ENCODE measurements around the gene PDCD7. TPM values are rescaled to one million over a fixed set of nuclear protein-coding genes. Genes with fewer than 3 reads are reported as not detected.

PDCD7 gene
- polyA plus RNA-seq, 1 of the 3 experiments (the other 2 are of a cell fraction), result 15.3 TPM

DNA sequence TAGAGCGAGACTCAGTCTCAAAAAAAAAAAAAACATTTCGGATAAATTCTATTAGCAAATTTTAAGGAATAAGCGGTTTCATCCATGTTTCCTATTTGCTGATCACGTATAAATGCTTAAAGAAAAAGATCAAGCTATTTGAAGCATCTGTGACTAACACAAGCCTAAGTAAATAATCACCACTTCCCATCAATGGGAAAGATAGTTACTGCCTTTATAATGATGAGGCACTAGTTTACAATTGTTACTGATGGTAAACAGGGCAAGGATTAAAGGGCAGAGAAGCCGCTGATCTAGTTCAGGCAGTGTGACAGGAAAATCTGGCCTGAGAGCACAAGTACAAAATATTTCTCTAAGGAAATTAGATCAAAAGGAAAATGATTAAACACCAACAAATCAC lies 37.8 kb upstream of the PDCD7 start:
- H3K36me3 ChIP-seq (replicated peaks in 1 of 2; ENCODE audit: control insufficient read depth in 1 of 2, insufficient read depth in 2 of 2, low read length in 1 of 2), result peaks cover 11 to 62% of the 10 kb centered on the region in 2 experiments
- no peak overlapping the region for H3K4me3 ChIP-seq (ENCODE audit: low read depth in 2 of 2, low read length in 1 of 2)
- TF ChIP-seq MXI1 (IDR thresholded peaks at IDR 0.05; ENCODE audit: low read depth, low read length) (no peak), EZH2phosphoT487 (IDR thresholded peaks at IDR 0.05; ENCODE audit: borderline replicate concordance, low read depth) (no peak)
- H3K79me2 ChIP-seq (ENCODE audit: insufficient read depth), result peaks cover 69% of the 10 kb centered on the region
- DNase-seq, result no peak
- peaks cover 6% of the 10 kb centered on the region for H3F3A ChIP-seq (replicated peaks; ENCODE audit: insufficient read depth)
- H4K20me1 ChIP-seq (ENCODE audit: insufficient read depth), result no peaks in the 10 kb centered on the region
- H3K27me3 ChIP-seq (ENCODE audit: insufficient read depth), result no peaks in the 10 kb centered on the region
- H3K9me3 ChIP-seq, result no peaks in the 10 kb centered on the region
- ChIA-PET POLR2A (no interaction called here), CTCF (interaction anchor here (1.0 kb wide), 1 partner anchor 110 kb away, joined by 3 read pairs; no protein-coding TSS in a partner anchor)
- no peak overlapping the region for H3K4me2 ChIP-seq
- no peaks in the 10 kb centered on the region for H3K4me1 ChIP-seq (ENCODE audit: control insufficient read depth in 1 of 2, insufficient read depth in 2 of 2, low read depth in 1 of 2, low read length in 1 of 2)
- no peak overlapping the region for H2AFZ ChIP-seq (ENCODE audit: low read depth)
- H3K9me2 ChIP-seq, result no peaks in the 10 kb centered on the region
- no peak overlapping the region for H3K9ac ChIP-seq
- H3K27ac ChIP-seq (ENCODE audit: low read depth in 2 of 2, low read length in 1 of 2), result no peak overlapping the region
- 90% methylated on average over 5 of the region's 5 CpGs for WGBS (ENCODE audit: low lambda C conversion rate)

DNA sequence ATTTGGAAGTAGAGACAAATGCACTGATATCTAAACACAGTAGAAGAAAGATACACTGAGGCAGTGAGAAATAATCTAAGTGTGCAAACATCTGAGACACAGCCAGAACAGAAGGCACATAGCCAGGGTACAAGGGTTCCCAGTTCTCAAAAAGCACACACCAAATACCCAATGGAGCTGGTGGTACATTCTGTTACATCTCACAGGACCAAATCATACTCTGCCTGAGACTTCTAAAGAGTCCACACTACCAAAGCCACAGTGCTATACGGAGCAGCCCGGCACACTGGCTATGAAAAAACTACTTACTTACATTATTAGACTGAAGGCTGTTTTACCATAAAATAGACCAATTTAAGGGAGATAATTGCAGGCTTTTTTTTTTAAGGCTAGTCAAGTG lies 32.3 kb upstream of the PDCD7 start:
- Histone ChIP-seq H3K27ac (ENCODE audit: low read depth in 2 of 2, low read length in 1 of 2) (no peak overlapping the region), H3K9me2 (no peaks in the 10 kb centered on the region), H3K4me2 (no peak overlapping the region), H3K9ac (no peak overlapping the region), H4K20me1 (ENCODE audit: insufficient read depth) (no peaks in the 10 kb centered on the region), H3K79me2 (ENCODE audit: insufficient read depth) (peaks cover 50% of the 10 kb centered on the region), H3K36me3 (replicated peaks in 1 of 2; ENCODE audit: control insufficient read depth in 1 of 2, insufficient read depth in 2 of 2, low read length in 1 of 2) (peaks cover 34 to 52% of the 10 kb centered on the region in 2 experiments), H3F3A (replicated peaks; ENCODE audit: insufficient read depth) (peaks cover 12% of the 10 kb centered on the region), H2AFZ (ENCODE audit: low read depth) (no peak overlapping the region), H3K4me1 (ENCODE audit: control insufficient read depth in 1 of 2, insufficient read depth in 2 of 2, low read depth in 1 of 2, low read length in 1 of 2) (peaks cover 0 to 6% of the 10 kb centered on the region in 2 experiments; a peak in 1 of 4 replicates), H3K4me3 (ENCODE audit: low read depth in 2 of 2, low read length in 1 of 2) (no peak overlapping the region), H3K27me3 (ENCODE audit: insufficient read depth) (no peaks in the 10 kb centered on the region), H3K9me3 (no peaks in the 10 kb centered on the region)
- 97% methylated on average over 2 of the region's 2 CpGs for WGBS (ENCODE audit: low lambda C conversion rate)
- POLR2A ChIA-PET, result no interaction called here
- DNase-seq, result no peak
- no peak for TF ChIP-seq NRF1 (IDR thresholded peaks at IDR 0.05; ENCODE audit: low read depth, low read length)
- TF ChIP-seq, protein P1, sequence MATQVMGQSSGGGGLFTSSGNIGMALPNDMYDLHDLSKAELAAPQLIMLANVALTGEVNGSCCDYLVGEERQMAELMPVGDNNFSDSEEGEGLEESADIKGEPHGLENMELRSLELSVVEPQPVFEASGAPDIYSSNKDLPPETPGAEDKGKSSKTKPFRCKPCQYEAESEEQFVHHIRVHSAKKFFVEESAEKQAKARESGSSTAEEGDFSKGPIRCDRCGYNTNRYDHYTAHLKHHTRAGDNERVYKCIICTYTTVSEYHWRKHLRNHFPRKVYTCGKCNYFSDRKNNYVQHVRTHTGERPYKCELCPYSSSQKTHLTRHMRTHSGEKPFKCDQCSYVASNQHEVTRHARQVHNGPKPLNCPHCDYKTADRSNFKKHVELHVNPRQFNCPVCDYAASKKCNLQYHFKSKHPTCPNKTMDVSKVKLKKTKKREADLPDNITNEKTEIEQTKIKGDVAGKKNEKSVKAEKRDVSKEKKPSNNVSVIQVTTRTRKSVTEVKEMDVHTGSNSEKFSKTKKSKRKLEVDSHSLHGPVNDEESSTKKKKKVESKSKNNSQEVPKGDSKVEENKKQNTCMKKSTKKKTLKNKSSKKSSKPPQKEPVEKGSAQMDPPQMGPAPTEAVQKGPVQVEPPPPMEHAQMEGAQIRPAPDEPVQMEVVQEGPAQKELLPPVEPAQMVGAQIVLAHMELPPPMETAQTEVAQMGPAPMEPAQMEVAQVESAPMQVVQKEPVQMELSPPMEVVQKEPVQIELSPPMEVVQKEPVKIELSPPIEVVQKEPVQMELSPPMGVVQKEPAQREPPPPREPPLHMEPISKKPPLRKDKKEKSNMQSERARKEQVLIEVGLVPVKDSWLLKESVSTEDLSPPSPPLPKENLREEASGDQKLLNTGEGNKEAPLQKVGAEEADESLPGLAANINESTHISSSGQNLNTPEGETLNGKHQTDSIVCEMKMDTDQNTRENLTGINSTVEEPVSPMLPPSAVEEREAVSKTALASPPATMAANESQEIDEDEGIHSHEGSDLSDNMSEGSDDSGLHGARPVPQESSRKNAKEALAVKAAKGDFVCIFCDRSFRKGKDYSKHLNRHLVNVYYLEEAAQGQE (IDR thresholded peaks at IDR 0.05; ENCODE audit: low read depth, low read length), result no peak
- TF ChIP-seq SIN3A (IDR thresholded peaks at IDR 0.05; ENCODE audit: borderline replicate concordance, low read depth, low read length), result no peak
- TF ChIP-seq, protein P2, sequence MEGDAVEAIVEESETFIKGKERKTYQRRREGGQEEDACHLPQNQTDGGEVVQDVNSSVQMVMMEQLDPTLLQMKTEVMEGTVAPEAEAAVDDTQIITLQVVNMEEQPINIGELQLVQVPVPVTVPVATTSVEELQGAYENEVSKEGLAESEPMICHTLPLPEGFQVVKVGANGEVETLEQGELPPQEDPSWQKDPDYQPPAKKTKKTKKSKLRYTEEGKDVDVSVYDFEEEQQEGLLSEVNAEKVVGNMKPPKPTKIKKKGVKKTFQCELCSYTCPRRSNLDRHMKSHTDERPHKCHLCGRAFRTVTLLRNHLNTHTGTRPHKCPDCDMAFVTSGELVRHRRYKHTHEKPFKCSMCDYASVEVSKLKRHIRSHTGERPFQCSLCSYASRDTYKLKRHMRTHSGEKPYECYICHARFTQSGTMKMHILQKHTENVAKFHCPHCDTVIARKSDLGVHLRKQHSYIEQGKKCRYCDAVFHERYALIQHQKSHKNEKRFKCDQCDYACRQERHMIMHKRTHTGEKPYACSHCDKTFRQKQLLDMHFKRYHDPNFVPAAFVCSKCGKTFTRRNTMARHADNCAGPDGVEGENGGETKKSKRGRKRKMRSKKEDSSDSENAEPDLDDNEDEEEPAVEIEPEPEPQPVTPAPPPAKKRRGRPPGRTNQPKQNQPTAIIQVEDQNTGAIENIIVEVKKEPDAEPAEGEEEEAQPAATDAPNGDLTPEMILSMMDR (IDR thresholded peaks at IDR 0.05), result no peak
- TF ChIP-seq RXRA (IDR thresholded peaks at IDR 0.05; ENCODE audit: borderline replicate concordance, low read depth), result no peak
- TF ChIP-seq EZH2phosphoT487 (IDR thresholded peaks at IDR 0.05; ENCODE audit: borderline replicate concordance, low read depth), result no peak
- no peak for TF ChIP-seq SMC3 (IDR thresholded peaks at IDR 0.05; ENCODE audit: low read depth, low read length)
- no peak for TF ChIP-seq RAD21 (IDR thresholded peaks at IDR 0.05; ENCODE audit: low read length)
- no peak for TF ChIP-seq CHD2 (IDR thresholded peaks at IDR 0.05; ENCODE audit: low read length, partially characterized antibody)
- TF ChIP-seq FOXJ3 (CRISPR knock-in tag; IDR thresholded peaks at IDR 0.05), result no peak
- TF ChIP-seq, protein P3, sequence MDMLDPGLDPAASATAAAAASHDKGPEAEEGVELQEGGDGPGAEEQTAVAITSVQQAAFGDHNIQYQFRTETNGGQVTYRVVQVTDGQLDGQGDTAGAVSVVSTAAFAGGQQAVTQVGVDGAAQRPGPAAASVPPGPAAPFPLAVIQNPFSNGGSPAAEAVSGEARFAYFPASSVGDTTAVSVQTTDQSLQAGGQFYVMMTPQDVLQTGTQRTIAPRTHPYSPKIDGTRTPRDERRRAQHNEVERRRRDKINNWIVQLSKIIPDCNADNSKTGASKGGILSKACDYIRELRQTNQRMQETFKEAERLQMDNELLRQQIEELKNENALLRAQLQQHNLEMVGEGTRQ (IDR thresholded peaks at IDR 0.05; ENCODE audit: borderline replicate concordance, low read depth, low read length), result no peak
- TF ChIP-seq, protein P4, sequence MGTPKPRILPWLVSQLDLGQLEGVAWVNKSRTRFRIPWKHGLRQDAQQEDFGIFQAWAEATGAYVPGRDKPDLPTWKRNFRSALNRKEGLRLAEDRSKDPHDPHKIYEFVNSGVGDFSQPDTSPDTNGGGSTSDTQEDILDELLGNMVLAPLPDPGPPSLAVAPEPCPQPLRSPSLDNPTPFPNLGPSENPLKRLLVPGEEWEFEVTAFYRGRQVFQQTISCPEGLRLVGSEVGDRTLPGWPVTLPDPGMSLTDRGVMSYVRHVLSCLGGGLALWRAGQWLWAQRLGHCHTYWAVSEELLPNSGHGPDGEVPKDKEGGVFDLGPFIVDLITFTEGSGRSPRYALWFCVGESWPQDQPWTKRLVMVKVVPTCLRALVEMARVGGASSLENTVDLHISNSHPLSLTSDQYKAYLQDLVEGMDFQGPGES (IDR thresholded peaks at IDR 0.05; ENCODE audit: low read depth, low read length), result no peak
- CTCF ChIA-PET, result interaction anchor here (1.1 kb wide), 1 partner anchor 105 kb away, joined by 5 read pairs; no protein-coding TSS in a partner anchor
